Colonic mucosa (tissue), 4 donors: ENCODE measurements around the gene HSD17B14. TPM values are rescaled to one million over a fixed set of nuclear protein-coding genes. Genes with fewer than 3 reads are reported as not detected.
"Not testable (repeated sequence)": the region's sequence is repeated elsewhere in the genome, so short reads cannot be mapped to it uniquely, and the experiment has no call there.

ENCODE experiments used
- DNase-seq: peaks from one replicate; pipeline ENCODE4 v3.0.0-alpha.2; 2020
- H3K27ac ChIP-seq: fragments of 200-600 bp; one replicate; pipeline ENCODE4 v1.8.0; 2021
- H3K27me3 ChIP-seq: fragments of 200-600 bp; one replicate; pipeline ENCODE4 v1.8.0; 2021
- H3K36me3 ChIP-seq: fragments of 200-600 bp; one replicate; pipeline ENCODE4 v1.8.0; 2021
- H3K4me1 ChIP-seq: fragments of 200-600 bp; one replicate; pipeline ENCODE4 v1.8.0; 2021; ENCODE audit warnings: mild to moderate bottlenecking
- H3K4me3 ChIP-seq: fragments of 200-600 bp; one replicate; pipeline ENCODE4 v1.8.0; 2021
- H3K9ac ChIP-seq, 2 donors: one replicate each; pipeline ENCODE4 v1.7.0; 2013; ENCODE audit warnings: control low read depth in 2 of 2, low read depth in 2 of 2, low read length in 2 of 2
- H3K9me3 ChIP-seq: fragments of 200-600 bp; one replicate; pipeline ENCODE4 v1.8.0; 2021
- intact Hi-C: fragments of 100-400 bp; cut with DNase I; formaldehyde crosslinking; loops from one replicate; pipeline ENCODE4 v1.14.1; 2022
- total RNA-seq, 2 donors: library from RNA; stranded (reverse); fragmentation: NEBNext Ultra II Directional in 1 of 2; extraction: Animal tissue kit (Norgen Biotek cat#: 25700) in 1 of 2; gene quantifications; one replicate each; pipeline ENCODE4 v1.2.1, GENCODE V29; 2021
- TF ChIP-seq, protein P1 (sequence below): fragments of 200-600 bp; IDR thresholded peaks from one replicate; pipeline ENCODE4 v1.8.0; 2022; ENCODE audit warnings: antibody characterized with exemption, mild to moderate bottlenecking
- donor health status: healthy.
- donor health status: DM: no; HTN: no; CAD: no.
- donor health status: DM: no; HTN: no; CAD: no.

Gene HSD17B14
- total RNA-seq, 2 donors from 2014 or later = 0.79 to 2.8 TPM

DNA sequence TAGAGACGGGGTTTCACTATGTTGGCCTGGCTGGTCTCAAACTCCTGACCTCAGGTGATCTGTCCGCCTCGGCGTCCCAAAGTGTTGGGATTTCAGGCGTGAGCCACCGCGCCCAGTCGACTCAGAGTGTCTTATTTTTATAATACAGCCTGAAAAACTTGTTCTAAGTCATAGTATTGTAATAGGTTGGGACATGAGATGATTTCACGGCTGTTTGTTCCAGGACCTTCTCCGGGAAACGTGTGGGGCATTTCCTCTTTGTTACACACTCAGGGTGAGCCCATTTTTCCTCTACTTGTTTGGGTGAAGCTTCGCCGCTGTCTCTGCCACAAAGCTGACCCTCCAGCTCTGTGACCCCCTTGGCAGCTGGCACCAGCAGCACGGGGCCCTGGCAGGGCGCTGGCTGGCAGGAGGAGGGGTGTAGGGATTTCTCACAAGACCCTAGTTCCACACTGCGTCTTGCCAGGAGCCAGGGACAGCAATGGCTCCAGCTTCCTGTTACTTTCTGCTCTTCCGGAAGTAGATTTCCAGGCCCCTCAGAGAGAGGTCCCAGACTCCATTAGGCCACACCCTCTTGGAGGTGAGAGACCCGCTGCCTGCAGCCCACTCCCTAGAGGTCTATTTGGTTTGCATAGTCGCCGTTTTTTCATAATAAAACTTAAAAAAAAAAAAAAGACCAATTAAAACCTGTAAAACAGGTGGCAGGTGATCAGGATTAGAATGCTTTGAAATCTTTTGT, 65.4 kb downstream of the HSD17B14 start:
- Histone ChIP-seq H3K9me3 (no peaks in the 10 kb centered on the region), H3K36me3 (no peaks in the 10 kb centered on the region), H3K9ac (no peak overlapping the region), H3K27ac (no peak overlapping the region), H3K4me3 (no peak overlapping the region), H3K27me3 (peaks cover 20% of the 10 kb centered on the region), H3K4me1 (no peaks in the 10 kb centered on the region)
- intact Hi-C loops = no loop called here
- TF ChIP-seq, protein P1, sequence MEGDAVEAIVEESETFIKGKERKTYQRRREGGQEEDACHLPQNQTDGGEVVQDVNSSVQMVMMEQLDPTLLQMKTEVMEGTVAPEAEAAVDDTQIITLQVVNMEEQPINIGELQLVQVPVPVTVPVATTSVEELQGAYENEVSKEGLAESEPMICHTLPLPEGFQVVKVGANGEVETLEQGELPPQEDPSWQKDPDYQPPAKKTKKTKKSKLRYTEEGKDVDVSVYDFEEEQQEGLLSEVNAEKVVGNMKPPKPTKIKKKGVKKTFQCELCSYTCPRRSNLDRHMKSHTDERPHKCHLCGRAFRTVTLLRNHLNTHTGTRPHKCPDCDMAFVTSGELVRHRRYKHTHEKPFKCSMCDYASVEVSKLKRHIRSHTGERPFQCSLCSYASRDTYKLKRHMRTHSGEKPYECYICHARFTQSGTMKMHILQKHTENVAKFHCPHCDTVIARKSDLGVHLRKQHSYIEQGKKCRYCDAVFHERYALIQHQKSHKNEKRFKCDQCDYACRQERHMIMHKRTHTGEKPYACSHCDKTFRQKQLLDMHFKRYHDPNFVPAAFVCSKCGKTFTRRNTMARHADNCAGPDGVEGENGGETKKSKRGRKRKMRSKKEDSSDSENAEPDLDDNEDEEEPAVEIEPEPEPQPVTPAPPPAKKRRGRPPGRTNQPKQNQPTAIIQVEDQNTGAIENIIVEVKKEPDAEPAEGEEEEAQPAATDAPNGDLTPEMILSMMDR = no peak
- DNase-seq = no peak

DNA sequence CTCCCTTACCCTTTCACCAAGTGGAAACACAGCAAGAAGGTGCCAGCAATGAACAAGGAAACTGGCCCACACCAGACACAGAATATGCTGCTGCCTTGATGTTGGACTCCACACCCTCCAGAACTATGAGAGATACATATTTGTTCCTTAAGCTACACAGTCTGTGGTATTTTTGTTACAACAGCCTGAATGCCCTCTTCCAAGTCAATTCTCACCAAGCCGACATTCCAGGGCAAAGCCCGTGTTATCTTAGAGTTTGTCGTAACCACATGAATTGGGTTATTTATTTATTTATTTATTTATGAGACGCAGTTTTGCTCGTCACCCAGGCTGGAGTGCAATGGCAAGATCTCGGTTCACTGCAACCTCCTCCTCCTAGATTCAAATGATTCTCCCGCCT, 66.0 kb downstream of the HSD17B14 start:
- Histone ChIP-seq H3K27ac (no peak overlapping the region), H3K9me3 (no peaks in the 10 kb centered on the region), H3K36me3 (no peaks in the 10 kb centered on the region), H3K4me1 (no peaks in the 10 kb centered on the region), H3K4me3 (no peak overlapping the region), H3K9ac (no peak overlapping the region), H3K27me3 (peaks cover 20% of the 10 kb centered on the region)
- intact Hi-C loops = no loop called here
- TF ChIP-seq, protein P1 = no peak
- no peak for DNase-seq

DNA sequence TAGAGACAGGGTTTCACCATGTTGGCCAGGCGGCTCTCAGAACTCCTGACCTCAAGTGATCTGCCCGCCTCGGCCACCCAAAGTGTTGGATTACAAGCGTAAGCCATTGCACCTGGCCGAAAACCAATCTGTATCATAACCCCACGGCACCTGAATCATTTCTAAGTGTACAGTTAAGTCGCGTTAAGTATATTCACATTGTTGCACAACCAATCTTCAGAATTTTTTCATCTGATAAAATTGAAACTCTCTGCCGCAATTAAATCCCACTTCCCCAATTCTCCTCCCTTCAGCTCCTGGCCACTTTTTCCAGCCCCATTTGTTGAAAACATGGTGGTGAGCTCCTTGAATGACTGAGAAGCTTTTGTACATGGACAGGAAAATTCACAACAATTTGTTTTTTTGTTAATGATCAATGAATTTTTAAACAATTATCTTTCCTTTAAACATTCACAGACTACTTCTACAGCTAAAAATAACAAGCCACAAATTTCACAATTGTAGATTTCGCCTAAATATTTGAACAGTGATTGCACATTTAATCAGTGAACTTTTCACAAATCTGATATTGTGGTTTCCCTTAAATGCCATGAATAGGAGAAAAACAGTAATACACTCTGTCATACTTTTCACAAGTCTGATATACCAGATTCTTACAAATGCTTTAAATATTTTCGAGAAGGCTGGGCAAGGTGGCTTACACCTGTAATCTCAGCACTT, 67.1 kb downstream of the HSD17B14 start:
- Histone ChIP-seq H3K9me3 (no peaks in the 10 kb centered on the region), H3K4me1 (no peaks in the 10 kb centered on the region), H3K36me3 (no peaks in the 10 kb centered on the region), H3K4me3 (no peak overlapping the region), H3K27me3 (peaks cover 20% of the 10 kb centered on the region), H3K9ac (no peak overlapping the region), H3K27ac (no peak overlapping the region)
- intact Hi-C loops = no loop called here
- no peak for DNase-seq
- TF ChIP-seq, protein P1 = no peak

DNA sequence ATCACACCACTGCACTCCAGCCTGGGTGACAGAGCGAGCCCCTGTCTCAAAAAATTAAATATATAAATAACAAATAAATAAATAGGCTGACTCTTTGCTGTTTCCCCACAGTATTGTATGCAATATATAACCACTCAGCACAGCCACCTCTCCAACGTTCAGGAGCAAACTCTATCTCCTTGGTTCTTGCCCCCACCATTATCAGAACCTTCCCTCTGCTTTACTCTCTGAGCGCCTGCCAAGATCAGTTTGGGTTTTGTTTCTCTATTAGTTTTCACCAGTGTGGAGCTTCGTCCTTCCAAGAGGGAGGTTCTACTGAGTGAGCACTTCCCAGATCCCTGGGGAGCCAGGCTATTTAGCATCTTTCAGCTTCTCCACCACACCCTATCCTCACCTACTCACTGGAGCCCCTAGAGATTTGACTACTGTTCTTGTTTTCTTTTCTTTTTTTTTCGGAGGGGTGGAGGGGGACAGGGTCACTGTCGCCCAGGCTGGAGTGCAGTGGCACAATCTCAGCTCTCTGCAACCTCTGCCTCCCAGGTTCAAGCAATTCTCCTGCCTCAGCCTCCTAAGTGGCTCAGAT, 68.0 kb downstream of the HSD17B14 start:
- DNase-seq, H3K4me1 ChIP-seq, H3K4me3 ChIP-seq, H3K9me3 ChIP-seq, intact Hi-C loops, H3K27ac ChIP-seq, H3K9ac ChIP-seq, H3K36me3 ChIP-seq: not testable (repeated sequence)
- peaks cover 20% of the 10 kb centered on the region for H3K27me3 ChIP-seq

DNA sequence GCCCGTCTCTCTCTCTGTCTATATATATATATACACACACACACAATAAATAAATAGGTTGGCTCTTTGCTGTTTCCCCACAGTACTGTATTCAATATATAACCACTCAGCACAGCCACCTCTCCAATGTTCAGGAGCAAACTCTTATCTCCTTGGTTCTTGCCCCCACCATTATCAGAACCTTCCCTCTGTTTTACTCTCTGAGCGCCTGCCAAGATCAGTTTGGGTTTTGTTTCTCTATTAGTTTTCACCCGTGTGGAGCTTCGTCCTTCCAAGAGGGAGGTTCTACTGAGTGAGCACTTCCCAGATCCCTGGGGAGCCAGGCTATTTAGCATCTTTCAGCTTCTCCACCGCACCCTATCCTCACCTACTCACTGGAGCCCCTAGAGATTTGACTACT, 70.5 kb downstream of the HSD17B14 start:
- H3K9me3 ChIP-seq, H3K27me3 ChIP-seq, H3K36me3 ChIP-seq, DNase-seq, H3K9ac ChIP-seq, H3K27ac ChIP-seq, H3K4me1 ChIP-seq, intact Hi-C loops, H3K4me3 ChIP-seq: not testable (repeated sequence)

Other genes starting within 250 kb of the HSD17B14 start
- under 1 TPM in 1 of 2 donors, not detected in 1; 0.27 TPM for gene SPACA4, start 229.7 kb downstream of the HSD17B14 start, total RNA-seq
- gene FAM83E, start 221.4 kb downstream of the HSD17B14 start, total RNA-seq = 100 to 1,000 TPM; 150 to 198 TPM
- gene RPL18, start 217.3 kb downstream of the HSD17B14 start, total RNA-seq = 1,000 to 10,000 TPM; 1,499 to 1,736 TPM
- 10 to 100 TPM; 36.2 to 48.4 TPM for gene SPHK2, start 217.0 kb downstream of the HSD17B14 start, total RNA-seq
- gene DBP, start 199.1 kb downstream of the HSD17B14 start, total RNA-seq = 1 to 10 TPM; 4.7 to 8.9 TPM
- gene CA11, start 190.3 kb downstream of the HSD17B14 start, total RNA-seq = 1 to 10 TPM; 1.4 to 2.7 TPM
- gene NTN5, start 163.5 kb downstream of the HSD17B14 start, total RNA-seq = under 1 TPM in 1 of 2 donors, not detected in 1; 0.32 TPM
- 100 to 1,000 TPM; 125 to 141 TPM for gene FUT2, start 140.5 kb downstream of the HSD17B14 start, total RNA-seq
- gene MAMSTR, start 116.8 kb downstream of the HSD17B14 start, total RNA-seq = 1 to 10 TPM in 1 of 2 donors, under 1 TPM in 1; 0.35 to 1.2 TPM
- gene RASIP1, start 95.9 kb downstream of the HSD17B14 start, total RNA-seq = 1 to 10 TPM; 2.2 to 4.8 TPM
- not detected for gene IZUMO1, start 89.6 kb downstream of the HSD17B14 start, total RNA-seq
- under 1 TPM; 0.59 to 0.80 TPM for gene FUT1, start 83.8 kb downstream of the HSD17B14 start, total RNA-seq
- gene FGF21, start 81.0 kb downstream of the HSD17B14 start, total RNA-seq = not detected
- gene BCAT2, start 25.5 kb downstream of the HSD17B14 start, total RNA-seq = 10 to 100 TPM; 74.8 to 85.5 TPM
- 1 to 10 TPM; 5.6 to 6.6 TPM for gene PLEKHA4, start 32.1 kb upstream of the HSD17B14 start, total RNA-seq
- 10 to 100 TPM; 23.9 to 33.3 TPM for gene PPP1R15A, start 35.9 kb upstream of the HSD17B14 start, total RNA-seq
- gene TULP2, start 62.3 kb upstream of the HSD17B14 start, total RNA-seq = not detected
- 100 to 1,000 TPM; 180 to 184 TPM for gene NUCB1, start 63.8 kb upstream of the HSD17B14 start, total RNA-seq
- gene DHDH, start 97.2 kb upstream of the HSD17B14 start, total RNA-seq = 1 to 10 TPM in 1 of 2 donors, not detected in 1; 1.5 TPM
- gene BAX, start 118.4 kb upstream of the HSD17B14 start, total RNA-seq = 100 to 1,000 TPM; 144 to 223 TPM
- gene FTL, start 128.8 kb upstream of the HSD17B14 start, total RNA-seq = 1,000 to 10,000 TPM; 1,463 to 1,600 TPM
- 10 to 100 TPM; 48.8 to 54.7 TPM for gene GYS1, start 156.8 kb upstream of the HSD17B14 start, total RNA-seq
- gene RUVBL2, start 157.4 kb upstream of the HSD17B14 start, total RNA-seq = 100 to 1,000 TPM in 1 of 2 donors, 10 to 100 TPM in 1; 54.1 to 151 TPM
- not detected for gene LHB, start 180.6 kb upstream of the HSD17B14 start, total RNA-seq
- not detected for gene CGB3, start 187.8 kb upstream of the HSD17B14 start, total RNA-seq
- not detected for gene CGB2, start 195.4 kb upstream of the HSD17B14 start, total RNA-seq
- not detected for gene CGB1, start 200.4 kb upstream of the HSD17B14 start, total RNA-seq
- gene CGB5, start 207.4 kb upstream of the HSD17B14 start, total RNA-seq = not detected
- not detected for gene CGB8, start 212.6 kb upstream of the HSD17B14 start, total RNA-seq
- not detected for gene CGB7, start 221.3 kb upstream of the HSD17B14 start, total RNA-seq
- not detected for gene NTF4, start 228.3 kb upstream of the HSD17B14 start, total RNA-seq
- not detected for gene KCNA7, start 236.2 kb upstream of the HSD17B14 start, total RNA-seq
- 100 to 1,000 TPM; 124 to 204 TPM for gene SNRNP70, start 249.0 kb upstream of the HSD17B14 start, total RNA-seq